ENCODE data around the gene CIB4.

CIB4 gene

DNA sequence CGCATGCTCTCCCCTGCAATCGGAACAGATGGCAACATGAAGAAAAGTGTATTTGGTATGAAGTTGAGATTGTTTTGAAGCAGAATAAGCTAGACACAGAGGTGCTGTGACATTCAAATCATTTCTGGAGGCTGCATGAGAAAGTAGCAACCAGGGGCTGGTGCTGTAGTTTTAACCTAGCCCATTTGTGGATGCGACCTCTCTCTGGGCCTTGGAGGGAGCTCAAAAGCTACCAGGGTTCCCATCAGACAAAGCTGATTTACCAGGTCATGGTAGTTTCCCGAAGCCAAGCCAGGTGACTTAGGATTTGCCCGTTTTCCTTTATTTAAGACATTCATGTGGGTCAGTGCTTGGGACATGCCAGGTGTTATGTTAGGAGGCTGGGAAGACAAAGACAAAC, 77.5 kb downstream of the CIB4 start:
- no peak for DNase-seq

DNA sequence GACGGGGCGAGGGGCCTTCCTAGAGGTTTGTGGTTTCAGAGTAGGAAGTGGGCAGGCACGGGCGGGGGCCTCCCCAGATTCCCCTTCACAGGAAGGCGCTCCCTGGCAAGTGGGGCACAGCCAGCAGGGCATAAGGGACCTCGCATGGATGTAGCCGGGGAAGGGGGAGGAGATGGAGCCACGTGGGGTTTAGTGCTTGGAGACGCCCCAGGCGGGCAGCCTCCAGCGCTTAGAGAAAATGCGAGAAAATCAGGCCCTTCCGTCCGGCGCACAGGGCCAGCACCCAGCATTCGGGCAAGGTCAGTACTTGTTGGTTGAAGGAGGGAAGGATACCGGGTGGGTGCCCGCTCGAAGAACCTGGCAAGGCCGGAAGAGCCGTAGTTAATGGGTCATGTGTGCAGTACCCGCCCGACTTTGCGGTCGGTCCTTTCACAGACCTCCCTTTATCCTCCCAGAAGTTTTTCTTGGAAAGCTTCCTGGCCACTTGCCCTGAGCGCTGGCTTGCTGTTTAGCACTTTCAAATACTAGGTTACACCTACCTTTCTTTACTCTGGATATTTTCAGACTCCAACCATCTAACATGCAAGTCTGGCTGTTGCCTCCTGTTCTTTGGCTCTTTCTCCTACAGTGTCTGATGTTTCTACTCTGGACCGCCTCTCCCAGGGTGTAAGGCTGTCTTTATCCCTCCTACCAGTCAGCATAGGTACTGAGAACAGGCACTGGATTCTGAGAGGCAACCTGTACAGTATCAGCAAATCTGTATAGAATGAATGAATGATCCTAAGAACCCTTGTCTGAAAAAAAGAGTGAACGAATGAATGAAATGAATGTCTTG, 78.1 kb downstream of the CIB4 start:
- peak; percentile 55 for DNase-seq

DNA sequence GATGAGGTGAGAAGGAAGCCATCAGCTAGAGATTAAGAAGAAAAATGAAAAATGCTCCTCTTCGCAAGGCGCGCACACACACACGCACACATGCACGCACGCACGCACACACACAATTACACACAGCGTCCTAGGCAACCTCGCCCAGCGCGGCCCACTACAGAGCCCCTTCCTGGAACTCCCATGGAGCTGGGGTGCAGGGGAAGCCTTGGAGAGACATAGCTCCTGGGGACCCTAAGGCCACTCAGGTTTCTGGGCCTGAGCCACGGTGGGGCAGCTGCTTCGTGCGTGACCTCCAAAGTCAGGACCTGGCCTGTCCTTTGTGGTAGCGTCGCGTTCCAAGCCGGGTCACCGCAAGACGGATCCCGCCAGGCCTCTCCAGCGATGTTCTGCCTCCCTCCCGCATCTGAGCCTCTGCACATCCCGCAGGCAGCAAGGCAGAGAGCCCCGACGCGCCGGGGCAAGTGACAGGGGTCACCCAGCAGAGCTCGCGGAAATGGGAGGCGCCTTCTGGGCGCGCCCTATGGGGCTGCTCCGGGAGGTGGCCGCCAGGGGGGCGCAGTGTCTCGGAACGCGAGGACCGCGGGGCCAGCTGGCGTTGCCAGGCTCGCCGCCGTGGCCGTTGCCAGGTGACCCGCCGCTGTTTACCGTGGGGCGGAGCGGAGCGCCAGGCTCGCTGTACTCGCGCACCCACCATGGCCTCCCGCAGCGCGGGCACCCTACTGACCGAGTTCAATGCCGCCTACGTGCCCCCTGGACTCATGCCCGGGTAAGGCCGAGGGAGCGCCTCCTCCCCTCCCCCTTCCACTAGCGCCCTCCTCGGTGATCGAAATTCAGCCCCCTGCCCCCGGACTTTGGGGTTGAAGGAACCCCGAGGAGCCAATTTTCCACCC, 79.0 kb downstream of the CIB4 start:
- peak; percentile 88 for DNase-seq

DNA sequence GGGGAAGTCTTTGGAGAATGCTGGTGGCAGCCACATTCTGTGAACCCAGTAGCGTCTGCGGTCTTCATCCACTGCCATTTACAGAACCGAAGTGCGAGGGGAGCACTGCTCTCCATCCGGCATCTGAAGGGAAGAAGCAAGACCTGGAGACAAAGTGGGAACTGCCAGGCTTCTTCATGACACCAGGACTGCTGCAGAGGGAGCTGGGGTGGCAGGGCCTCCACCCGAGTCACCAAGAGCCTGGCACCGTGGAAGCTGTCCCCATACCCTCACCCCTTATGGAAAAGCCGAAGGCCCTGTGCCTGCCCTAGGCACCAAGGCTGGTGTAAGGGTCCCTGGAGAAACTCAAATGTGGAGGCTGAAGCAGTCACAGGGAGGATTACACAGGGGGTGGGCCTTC, 79.8 kb downstream of the CIB4 start:
- DNase-seq: no peak

DNA sequence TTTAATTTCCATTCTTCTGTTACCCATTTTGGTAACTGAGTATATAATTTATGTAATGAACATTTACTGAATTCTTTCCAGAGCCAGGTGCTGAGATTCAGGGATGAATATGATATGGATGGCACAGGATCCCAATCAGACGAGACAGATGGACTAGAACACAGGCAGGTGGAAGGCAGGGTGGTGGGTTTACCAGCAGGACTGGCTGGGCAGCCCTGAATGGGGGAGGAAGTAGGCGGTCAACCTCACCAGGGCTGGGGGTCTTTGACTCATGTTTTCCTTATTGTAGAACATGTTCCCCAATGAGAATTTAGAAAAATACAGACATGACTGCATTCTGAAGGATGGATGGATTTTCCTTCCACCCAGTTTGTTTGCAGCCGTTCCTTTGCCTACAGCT, 80.3 kb downstream of the CIB4 start:
- no peak for DNase-seq

DNA sequence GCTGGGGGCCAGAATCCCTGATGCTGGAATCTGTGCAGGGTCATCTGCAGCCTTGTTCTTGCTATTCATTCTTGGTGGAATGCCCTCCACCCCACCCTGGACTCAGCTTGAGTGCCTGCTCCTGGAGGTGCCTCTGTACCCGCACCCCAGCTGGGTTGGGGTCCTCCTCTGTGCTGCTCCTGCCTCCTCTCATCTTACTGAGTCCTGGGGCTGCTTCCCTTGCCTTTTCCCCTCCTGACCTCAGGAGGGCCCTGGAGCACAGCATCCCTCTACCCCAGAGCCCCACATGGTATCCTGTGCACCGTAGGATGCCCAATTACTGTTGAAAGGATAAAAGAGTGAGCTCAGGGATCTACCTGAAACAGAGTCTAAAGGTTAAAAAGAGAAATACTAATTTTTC, 81.6 kb downstream of the CIB4 start:
- DNase-seq: peak; percentile 83

DNA sequence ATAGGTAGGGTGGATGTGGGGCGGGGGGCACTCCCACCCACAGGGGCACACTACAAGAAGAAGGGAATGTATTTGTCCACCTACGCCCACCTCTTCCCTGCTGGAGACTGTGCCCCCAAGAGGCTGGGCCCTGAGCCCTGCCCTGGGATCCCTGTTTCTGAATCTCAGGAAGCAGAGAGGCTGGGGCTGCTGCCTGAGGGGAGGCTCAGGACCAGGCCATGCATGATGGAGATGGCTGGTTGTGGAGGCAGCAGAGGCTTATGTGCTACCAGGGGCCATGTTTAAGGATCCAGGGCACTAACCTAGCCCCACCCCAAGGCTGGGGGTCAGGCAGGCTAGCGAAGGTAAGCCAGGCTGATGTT, 82.1 kb downstream of the CIB4 start:
- no peak for DNase-seq

DNA sequence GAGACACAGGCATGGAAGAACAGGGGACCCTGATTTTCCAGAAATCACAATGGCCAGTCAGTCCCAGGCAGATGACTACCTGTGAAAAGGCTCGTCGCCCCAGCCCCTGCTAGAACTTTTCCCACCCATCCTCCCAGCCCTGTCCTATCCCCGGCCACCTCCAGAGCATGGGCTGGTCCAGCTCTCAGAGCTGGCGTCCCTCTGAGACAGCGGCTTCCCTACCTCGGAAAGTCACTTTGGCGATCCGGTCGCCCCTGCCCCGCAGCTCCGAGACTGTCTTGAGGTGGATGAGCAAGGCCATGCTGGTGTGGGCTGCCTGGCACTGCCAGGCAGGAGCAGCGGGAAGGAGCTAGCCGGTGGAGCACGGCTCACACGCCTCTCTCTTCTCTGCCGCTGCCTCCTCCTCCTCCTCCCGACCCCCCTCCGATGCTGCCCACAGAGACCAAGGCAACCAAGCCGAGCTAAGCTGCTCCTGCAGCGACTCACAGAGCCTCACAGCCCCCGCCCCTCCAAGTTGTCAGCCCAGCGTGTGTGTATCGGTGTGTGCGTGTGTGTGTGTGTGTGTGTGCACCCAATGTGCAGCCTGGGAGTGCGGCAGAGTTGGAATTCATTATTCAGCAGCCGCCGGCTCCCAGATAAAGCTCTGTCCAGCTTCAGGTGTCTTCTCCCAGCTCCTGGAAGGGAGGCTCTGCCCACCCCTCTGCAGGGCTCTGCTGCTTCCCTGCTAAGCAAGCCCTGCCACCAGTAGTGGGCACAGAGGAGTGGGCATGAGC, 82.7 kb downstream of the CIB4 start:
- DNase-seq: no peak

DNA sequence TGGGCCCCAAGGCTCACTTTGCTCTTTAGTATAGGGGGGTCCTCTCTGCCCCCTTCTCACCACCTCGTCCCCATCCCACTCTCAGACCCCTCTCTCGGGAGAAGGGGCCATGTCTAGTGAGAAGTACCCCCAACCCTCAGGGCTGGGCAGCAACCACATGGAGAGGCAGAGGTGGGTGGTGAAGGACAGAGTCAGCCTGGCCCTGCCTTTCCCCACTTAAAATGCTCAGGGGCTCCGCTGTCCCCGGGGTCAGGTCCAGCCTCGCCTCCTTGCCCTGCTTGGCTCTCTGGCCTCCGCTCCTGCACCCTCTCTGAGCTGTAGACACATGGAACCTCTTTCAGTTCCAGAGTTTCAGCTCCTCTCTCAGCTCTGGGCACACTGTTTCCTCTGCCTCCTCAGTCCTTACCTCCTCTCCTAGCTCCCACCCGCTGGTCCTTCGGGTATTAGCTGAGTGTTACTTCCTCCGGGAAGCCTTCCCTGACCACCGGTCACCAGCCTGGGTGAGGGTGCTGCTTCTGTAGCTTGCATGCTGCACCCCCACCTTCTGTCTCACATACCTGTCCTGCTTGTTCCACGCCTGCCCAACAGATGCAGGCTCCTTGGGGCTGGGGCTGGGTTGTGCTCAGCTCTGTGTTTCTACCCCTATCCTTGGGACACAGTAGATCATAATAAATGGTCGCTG, 83.8 kb downstream of the CIB4 start:
- DNase-seq: no peak

DNA sequence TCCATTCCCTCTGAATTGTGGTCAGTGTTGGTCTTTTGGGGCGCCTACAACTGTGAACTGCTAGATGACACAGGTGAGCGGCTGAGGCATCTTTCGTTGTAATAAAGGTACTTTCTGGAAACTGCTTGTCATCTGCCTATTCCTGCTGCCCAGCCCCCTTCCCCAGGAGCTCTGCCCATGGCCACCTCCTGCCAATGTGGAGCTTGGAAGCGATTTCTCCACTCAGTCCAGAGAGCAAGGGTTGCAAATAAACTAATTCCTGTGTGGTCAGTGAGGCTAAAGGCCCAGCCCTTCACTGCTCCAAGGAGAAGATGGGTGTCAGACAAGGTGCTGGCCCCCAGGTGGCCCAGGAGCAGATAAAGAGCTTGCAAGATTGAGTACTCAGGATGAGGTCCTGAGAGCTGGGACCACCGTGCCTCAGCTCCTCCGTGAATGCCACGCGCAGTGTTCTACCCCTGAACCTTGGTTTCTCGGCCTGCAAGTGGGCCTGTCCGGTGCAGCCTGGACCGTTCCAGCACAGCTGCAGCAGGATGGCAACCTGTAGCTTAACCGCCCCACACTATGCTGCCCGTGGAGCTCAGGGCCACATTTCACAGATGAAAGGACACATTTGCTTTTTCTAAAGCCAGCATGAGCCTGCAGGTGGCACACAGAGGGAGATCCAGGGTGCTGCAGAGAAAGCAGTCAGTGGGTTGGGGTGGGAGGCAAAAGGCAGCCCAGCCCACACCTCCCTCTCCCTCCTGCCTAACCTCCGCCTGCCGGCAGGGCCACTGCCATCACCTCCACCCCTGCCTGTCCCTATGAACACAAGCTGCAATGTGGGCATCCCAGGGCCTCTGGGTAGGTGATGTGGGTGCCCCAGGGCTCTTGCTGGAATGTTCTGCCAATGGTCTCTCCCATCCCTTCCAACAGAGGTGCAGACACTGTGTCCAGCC, 84.6 kb downstream of the CIB4 start:
- DNase-seq: peak; percentile 44

DNA sequence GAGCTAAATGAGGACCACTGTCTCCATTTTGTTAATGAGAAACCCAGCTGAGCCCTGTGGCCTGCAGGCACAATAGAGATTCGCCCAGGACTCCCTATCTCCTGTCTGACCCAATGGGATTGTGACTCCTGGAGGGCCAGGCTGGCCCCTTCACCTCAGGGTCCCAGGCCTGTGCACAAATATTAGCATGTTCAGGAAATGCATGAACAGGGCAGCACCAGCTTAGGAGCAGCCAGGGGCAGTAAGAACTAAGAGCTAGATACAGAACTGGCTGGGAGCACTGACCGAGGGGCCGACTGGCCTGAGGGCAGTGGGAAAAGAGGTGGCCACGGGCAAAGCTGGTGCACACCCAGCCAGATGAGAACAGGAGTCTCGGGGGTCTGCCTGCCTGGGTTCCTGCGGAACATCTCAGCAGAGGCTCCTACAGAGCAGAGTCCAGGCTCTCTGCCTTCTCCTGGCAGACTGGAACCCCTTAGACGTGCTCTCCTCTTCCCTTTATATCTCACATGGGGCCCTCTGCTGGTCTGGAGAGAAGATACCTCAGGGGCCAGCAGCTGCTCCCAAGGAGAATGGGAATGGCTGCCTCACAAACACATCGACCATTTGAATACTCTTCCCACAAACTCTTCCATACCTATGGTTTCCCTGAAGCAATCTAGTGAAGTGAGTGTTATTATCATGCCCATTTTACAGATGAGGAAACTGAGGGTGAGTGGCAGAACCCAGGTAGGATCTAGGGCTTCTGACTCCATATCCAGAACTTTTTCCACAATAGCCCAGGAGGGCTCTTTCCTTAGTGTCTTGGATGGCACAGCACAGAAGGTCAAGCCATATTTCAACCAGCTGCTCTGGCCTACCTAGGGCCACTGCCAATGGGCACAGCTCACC, 85.7 kb downstream of the CIB4 start:
- peak; percentile 51 for DNase-seq

DNA sequence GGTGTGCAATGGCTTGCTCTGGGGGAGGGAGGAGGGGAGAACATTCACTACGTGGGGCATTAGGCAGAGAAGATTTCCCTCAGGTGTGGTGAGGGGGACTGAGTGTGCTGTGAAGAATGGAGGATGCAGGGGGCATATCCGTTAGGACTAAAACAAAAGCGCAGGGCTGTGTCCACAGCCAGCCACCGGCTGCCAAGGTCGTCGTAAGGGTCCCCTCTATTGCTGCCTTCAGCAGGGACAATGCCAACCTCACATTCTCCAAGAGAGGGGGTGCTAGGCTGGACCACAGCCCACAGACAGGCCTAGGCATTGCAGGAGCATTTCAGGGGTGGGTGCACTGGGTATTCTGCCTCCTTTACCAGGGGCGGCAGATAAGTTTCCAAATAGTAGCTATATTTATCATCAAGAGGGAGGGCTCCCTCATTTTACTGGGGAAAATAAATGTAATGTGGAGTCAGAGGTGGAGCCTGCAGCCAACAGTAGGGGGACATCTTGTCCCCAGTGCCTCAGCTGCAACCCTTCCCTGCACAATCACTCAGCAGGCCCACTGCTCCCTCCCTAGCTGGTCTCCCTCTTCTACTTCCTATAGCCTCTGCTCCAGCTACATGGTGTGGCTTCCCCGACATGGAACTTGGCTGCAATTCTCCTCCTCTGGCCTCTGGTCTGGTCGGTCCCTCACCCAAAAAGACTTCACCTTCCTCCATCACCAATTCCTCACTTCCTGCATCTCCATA, 88.4 kb downstream of the CIB4 start:
- no peak for DNase-seq

DNA sequence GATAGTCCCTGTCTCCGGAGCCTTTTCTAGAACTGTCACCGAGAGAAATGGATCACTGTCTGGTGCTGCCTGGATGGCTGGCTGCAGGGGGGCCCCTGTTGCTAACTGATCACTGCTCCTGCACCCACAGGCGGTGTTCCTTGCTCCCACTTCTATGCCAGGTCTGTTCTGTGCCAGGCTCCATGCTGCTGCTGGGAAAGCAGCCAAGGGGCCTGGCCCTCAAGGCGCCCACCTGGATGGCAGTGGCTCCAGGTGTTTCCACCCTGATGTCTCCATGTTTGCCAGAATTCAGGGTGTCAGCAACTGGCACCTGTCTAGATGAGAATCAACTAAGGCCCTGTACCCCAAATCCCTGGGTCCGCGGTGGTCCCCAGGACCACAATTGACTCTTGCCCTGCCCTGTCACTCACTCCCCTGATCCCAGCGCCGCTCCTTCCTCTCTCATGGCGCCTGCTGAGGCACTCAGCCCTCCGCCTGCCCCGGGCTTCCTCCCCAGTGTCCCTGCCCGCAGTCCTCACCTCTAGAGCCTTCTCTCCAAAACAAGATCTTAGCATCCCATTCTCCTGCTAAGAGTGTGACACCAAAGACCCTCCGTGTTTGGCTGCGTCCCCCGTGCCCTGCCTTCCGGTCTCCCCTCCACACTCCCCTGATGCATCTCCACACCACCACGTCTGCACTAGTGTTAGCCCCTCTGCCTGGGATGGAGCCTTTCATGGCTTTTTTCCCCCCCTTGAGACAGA, 90.7 kb downstream of the CIB4 start:
- DNase-seq: no peak

DNA sequence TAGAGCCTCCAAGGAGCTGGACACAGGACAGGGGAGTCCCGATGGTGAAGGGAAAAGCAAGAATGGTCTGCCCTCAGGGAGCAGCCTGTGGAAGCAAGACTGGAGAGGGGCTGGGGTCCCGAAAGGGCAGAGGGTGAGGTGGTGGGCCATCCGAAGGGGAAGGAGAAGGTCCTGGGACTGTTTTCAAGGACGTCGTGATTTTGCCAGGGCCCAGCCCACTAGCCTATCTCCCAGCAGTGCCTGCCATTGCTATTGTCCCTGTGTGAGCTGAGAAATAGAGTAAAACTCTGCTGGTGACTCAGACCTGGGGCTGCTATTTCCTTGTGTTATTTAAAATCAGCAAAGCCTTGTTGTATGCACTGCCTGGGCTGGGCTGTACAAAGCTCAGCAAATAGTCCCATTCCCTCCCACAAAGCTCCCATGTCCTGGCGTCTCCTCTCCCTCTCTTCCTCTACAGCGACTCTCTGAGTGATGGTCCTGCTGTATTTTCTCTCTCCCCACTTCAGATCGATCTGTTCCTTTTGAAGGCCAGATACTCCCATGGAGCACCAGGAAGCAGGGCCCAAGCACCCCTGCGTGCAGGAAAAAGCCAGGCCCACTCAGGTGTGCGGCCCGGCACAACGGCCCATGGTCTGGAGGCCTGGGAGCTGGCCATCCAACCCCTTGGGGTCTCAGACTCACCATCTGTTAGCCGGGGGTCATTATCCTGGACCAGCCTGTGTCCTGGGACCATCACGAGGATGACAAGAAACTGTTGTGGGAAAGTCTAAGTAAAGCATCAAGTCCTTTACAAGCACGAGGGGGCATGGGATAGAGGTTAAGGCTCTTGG, 98.3 kb downstream of the CIB4 start:
- peak; percentile 14 for DNase-seq

DNA sequence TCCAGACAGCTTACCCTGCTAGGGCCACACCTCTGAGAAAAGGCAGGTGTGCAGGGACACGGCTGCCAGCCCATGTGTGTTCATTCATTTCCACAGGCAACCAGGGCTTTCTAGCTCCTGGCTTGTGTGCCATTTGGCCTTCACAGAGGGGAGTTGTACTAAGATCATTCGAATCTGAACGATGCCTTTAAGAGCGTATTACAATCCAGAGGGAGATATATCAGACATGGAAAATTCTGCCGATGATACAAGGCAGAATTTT, 99.0 kb downstream of the CIB4 start:
- peak; percentile 85 for DNase-seq

DNA sequence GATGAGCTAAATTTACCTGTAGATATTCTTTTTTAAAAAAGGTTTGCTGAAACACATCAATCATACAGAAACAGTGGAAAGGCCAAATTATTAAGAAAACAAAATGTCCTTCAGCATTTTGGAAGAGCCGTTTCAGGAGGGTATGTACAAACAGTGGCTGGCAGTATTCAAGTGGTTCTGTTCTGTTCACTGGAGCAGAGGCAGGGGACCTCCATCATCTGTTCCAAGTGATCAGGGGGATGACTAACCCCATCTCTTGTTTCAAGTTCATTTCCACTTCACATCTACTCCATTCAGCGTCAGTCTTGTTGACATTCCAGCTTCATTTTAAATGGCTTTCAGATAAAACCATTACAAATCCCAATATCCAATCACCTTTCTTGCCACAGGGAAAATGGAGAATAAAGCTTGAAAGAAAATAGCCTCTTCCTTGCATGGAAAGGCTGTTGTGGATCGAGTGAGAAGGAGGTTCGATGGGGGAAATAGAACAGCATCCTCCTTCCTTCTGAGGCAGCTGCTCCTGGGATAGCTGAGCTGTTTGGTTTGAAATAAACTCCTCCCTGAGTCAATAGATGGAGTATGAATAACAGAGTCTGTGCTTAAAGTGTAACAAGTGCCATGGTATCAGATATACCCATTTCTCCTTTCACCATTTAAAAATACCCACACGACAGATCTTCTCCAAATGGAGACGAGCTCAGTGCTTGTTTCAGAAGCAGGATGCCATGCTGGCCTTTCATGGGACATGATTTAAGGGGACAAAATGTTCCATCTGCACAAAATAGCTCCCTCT, 99.6 kb downstream of the CIB4 start:
- peak; percentile 80 for DNase-seq

DNA sequence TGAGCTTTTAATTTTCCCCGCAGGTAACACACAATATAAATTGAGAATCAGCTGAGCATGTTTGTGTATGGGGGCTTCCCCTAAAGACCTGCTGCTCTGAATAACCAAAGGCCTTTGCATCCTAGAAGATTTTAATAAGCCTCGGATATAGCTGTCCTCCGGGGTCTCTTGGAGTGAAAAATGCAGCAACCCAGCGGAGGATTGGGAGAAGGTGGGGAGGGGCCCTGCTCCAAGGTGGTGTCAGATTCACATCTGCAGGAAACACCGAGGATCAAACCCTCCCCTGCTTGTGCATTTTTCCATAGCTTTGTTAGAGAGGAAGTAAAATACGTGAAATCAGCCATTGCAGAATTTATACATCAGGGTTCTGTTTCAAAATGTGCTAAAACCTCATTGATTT, 100.2 kb downstream of the CIB4 start:
- peak; percentile 71 for DNase-seq

DNA sequence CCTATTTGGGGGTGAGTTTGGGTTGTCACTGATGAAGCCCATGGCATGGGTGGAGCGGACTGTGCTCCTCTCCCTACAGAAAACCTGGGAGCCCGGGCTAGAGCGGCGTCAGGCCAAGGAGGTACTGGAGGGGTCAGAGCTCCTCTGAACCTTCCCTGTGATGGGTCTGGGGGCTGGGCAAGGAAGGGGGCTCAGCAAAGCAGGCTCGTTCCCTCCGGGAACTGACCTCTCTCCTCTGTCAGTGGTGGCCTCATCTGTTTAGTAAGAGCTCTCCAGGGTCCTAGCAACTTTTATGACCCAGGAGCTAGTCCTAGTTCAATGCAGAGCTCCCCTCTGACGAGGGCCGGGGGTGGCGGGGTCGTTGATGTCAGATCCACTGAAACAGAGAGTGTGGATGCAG, 100.9 kb downstream of the CIB4 start:
- no peak for DNase-seq
